Breast epithelium (tissue), 4 donors: ENCODE data around the gene ATXN1. TPM values are rescaled to one million over a fixed set of nuclear protein-coding genes. Genes with fewer than 3 reads are reported as not detected.

Experiments used
- DNase-seq, 2 donors: peaks; one replicate each; pipeline ENCODE4 v3.0.0-alpha.2; 2019; ENCODE audit warnings: low spot score in 2 of 2
- H3K27ac ChIP-seq, 2 donors: fragments of 200-600 bp; sonication (generic) in 1 of 2; one replicate each; pipeline ENCODE4 v1.5.1; 2016 to 2019; ENCODE audit warnings: mild to moderate bottlenecking in 1 of 2
- H3K27me3 ChIP-seq, 2 donors: fragments of 200-600 bp; sonication (generic) in 1 of 2; one replicate each; pipeline versions ENCODE4 v1.5.1 to v1.6.0; 2017 to 2019; ENCODE audit warnings: control low read depth in 1 of 2, mild to moderate bottlenecking in 1 of 2
- H3K36me3 ChIP-seq: fragments of 200-600 bp; one replicate; pipeline ENCODE4 v1.5.1; 2019
- H3K4me1 ChIP-seq, 2 donors: fragments of 200-600 bp; sonication (generic); one replicate each; pipeline ENCODE4 v1.5.1; 2016 to 2019; ENCODE audit warnings: control low read depth in 1 of 2
- H3K4me3 ChIP-seq, 3 donors: fragments of 200-600 bp; sonication (generic); 1 replicate in 2 of 3; 2 replicates in 1 of 3; pipeline ENCODE4 v1.5.1; 2016 to 2019; ENCODE audit warnings: mild to moderate bottlenecking in 3 of 3, moderate library complexity in 2 of 3
- H3K9me3 ChIP-seq, 2 donors: fragments of 200-600 bp; sonication (generic) in 1 of 2; one replicate each; pipeline ENCODE4 v1.5.1; 2016 to 2019; ENCODE audit warnings: control low read depth in 1 of 2
- POLR2A ChIP-seq: fragments of 450-650 bp; IDR thresholded peaks from one replicate; pipeline ENCODE4 v1.6.1; 2016; ENCODE audit warnings: antibody characterized with exemption, mild to moderate bottlenecking, moderate library complexity
- POLR2AphosphoS5 ChIP-seq, 3 donors: sonication (generic); formaldehyde crosslinking; IDR thresholded peaks; one replicate each; pipeline ENCODE4 v1.6.1; 2017; ENCODE audit warnings: antibody characterized with exemption in 3 of 3
- intact Hi-C: fragments of 100-400 bp; cut with DNase I; formaldehyde crosslinking; loops from one replicate; pipeline ENCODE4 v1.15.1; 2023; ENCODE audit warnings: low total_unique reads
- total RNA-seq, 3 donors: library from RNA; depleted of rRNA; stranded (reverse); fragments of >200 nt; gene quantifications; one replicate each; pipeline ENCODE4 v1.1.0, GENCODE V29; 2016
- TF ChIP-seq, protein P1 (sequence below), 3 donors: fragments of 450-650 bp; IDR thresholded peaks; one replicate each; pipeline ENCODE4 v1.5.1; 2016 to 2017; ENCODE audit warnings: antibody characterized with exemption in 3 of 3, mild to moderate bottlenecking in 3 of 3, moderate library complexity in 3 of 3

Gene ATXN1
- total RNA-seq, 3 donors from 2014 or later, result 26.7 to 63.2 (median 37.4) TPM

DNA sequence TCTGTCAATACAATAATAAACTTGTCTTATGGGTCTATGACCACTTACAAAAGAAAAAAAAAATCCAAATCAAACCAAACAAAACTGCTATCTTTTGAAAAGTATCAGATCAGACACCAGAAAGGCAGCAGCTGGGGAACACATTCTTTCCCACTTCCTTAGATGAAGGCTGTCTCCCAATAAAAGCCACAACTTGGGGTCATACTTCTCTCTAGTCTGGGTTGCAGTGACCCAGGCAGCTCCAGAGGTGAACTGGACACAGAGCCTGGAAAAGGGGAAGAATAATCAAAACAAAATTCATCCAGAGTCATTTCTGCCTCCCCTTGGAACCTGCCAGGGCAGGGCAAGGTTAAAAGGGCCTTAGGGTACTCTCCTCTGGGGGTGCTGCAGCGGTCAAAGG, 19.1 kb downstream of the ATXN1 start:
- intact Hi-C loops, result no loop called here
- TF ChIP-seq POLR2A, result no peak
- TF ChIP-seq, protein P1, sequence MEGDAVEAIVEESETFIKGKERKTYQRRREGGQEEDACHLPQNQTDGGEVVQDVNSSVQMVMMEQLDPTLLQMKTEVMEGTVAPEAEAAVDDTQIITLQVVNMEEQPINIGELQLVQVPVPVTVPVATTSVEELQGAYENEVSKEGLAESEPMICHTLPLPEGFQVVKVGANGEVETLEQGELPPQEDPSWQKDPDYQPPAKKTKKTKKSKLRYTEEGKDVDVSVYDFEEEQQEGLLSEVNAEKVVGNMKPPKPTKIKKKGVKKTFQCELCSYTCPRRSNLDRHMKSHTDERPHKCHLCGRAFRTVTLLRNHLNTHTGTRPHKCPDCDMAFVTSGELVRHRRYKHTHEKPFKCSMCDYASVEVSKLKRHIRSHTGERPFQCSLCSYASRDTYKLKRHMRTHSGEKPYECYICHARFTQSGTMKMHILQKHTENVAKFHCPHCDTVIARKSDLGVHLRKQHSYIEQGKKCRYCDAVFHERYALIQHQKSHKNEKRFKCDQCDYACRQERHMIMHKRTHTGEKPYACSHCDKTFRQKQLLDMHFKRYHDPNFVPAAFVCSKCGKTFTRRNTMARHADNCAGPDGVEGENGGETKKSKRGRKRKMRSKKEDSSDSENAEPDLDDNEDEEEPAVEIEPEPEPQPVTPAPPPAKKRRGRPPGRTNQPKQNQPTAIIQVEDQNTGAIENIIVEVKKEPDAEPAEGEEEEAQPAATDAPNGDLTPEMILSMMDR (IDR thresholded peaks at IDR 0.05), result no peak
- TF ChIP-seq POLR2AphosphoS5 (IDR thresholded peaks at IDR 0.05), result no peak
- no peak for DNase-seq
- H3K9me3 ChIP-seq, result no peaks in the 10 kb centered on the region
- H3K27me3 ChIP-seq, result no peaks in the 10 kb centered on the region
- H3K27ac ChIP-seq, result peak overlapping the region in 1 of 2 donors; percentile 19
- no peak overlapping the region for H3K4me3 ChIP-seq
- no peaks in the 10 kb centered on the region for H3K36me3 ChIP-seq
- peaks cover 0 to under 1% of the 10 kb centered on the region in 2 donors for H3K4me1 ChIP-seq

DNA sequence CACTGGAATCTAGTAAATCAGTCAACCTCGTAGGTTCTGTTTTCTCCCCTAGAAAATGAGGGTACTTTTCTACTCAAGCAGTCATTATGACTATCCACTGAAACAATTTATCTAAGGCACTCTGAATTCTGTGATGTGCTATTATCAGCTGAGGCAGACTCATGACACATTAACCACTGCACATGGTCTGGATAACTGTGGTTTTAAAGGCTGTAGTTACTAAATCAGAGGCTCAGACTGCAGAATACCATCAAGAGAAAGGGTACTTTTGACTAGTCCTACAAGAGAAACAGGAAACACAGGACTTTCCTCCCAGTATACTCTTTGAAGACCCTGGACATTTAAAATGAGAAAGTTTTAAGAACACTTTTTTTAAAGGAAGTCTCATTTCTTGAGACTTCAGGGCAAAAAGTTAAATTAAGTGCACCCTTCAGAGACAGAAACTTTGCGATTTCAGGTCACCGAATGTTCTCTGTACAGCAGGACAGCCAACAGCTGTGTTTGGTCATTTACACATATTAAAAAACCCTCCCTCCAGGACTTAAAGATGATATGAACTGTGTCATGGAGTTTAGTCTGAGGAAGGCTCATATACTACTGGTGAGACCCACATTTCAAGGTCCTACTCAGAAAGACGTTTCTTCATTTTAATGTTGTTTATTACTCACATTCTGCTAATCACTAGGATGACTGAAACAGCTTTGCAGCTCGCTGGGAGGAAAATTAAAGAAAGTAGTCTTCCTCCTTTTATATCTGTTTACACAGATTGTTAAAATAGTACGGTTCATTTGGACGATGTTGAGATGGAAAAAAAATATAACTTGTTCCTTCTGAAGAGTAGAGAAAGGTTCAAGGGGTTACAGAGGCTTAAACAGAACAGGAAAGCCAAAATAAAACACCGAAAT, 19.9 kb downstream of the ATXN1 start:
- H3K27ac ChIP-seq, result peak overlapping the region; percentile 19 to 27
- DNase-seq, result no peak
- no peak overlapping the region for H3K4me3 ChIP-seq
- H3K27me3 ChIP-seq, result no peaks in the 10 kb centered on the region
- intact Hi-C loops, result no loop called here
- TF ChIP-seq, protein P1 (IDR thresholded peaks at IDR 0.05), result no peak
- no peak for TF ChIP-seq POLR2A
- no peak for TF ChIP-seq POLR2AphosphoS5 (IDR thresholded peaks at IDR 0.05)
- peaks cover 0 to 7% of the 10 kb centered on the region in 2 donors for H3K4me1 ChIP-seq
- no peaks in the 10 kb centered on the region for H3K36me3 ChIP-seq
- H3K9me3 ChIP-seq, result no peaks in the 10 kb centered on the region

DNA sequence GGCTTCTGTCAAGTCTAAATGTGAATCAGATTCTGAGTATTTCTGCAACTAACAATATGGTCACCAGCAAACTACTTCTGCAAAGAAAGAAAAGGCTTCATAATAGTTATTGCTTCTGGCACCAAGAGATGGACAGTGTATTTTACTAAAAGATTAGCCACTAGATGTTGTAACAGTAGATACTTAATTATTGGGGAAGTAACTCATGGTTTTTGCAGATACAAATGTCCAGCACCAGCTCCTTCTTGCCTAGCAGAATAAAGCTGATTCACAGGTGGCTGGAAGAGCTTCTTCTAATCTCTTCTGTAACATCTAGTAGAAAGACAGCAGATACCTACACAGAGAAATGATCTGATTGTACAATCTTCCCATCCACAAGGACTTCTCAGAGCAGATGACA, 21.2 kb downstream of the ATXN1 start:
- no peaks in the 10 kb centered on the region for H3K36me3 ChIP-seq
- no peak for DNase-seq
- no peaks in the 10 kb centered on the region for H3K27me3 ChIP-seq
- H3K9me3 ChIP-seq, result no peaks in the 10 kb centered on the region
- intact Hi-C loops, result no loop called here
- no peak overlapping the region for H3K4me3 ChIP-seq
- H3K27ac ChIP-seq, result peak overlapping the region; percentile 5 to 40
- no peak for TF ChIP-seq POLR2A
- no peak for TF ChIP-seq POLR2AphosphoS5 (IDR thresholded peaks at IDR 0.05)
- TF ChIP-seq, protein P1 (IDR thresholded peaks at IDR 0.05), result no peak
- H3K4me1 ChIP-seq, result peaks cover 0 to 7% of the 10 kb centered on the region in 2 donors

DNA sequence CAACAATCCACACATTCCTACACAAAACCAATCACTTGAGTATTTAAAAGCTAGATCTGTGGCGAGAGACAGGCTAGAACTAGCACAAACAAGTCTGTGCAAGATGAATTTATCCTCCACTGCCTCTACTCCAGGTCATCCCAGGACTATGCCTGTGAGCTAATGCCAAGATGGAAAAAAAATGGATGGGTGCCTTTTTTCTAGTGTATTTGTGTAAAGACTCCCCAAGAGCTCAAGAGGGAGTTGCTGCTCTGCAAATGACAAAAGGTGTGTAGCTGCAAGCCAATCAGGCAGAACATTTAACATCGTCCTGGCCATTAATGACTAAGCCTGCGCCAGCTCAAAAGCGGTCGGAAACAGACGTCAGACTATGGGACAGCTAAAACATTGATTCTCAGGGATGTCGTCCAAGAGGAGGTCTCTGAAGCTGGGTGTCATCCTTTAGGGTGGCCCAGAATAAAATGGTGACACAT, 21.9 kb downstream of the ATXN1 start:
- intact Hi-C loops, result no loop called here
- Histone ChIP-seq H3K4me3 (no peak overlapping the region), H3K27ac (peak overlapping the region; percentile 5 to 40), H3K36me3 (no peaks in the 10 kb centered on the region), H3K9me3 (no peaks in the 10 kb centered on the region), H3K27me3 (no peaks in the 10 kb centered on the region), H3K4me1 (peaks cover 0 to 7% of the 10 kb centered on the region in 2 donors)
- peak in 1 of 2 donors; percentile 45 for DNase-seq
- no peak for TF ChIP-seq POLR2A
- TF ChIP-seq POLR2AphosphoS5 (IDR thresholded peaks at IDR 0.05), result no peak
- TF ChIP-seq, protein P1 (IDR thresholded peaks at IDR 0.05), result no peak

DNA sequence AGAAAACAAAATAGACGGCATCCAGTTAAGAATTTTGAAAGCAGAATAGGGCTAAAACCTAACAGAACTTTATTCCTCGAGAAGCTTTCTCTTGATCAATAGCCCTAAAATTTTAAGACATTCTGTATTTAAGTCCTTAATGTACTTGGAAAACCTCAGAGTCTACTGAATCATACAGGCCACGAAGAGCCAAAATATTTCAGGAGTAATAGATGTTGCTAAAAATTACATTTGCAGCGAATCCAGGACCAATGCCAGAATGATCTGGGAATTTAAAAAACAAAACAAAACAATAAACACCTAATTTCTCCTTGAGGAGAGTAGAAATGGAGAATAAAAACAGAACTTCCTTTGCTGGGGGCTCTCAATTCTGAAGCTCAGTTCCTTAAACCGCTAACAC, 23.3 kb downstream of the ATXN1 start:
- no peaks in the 10 kb centered on the region for H3K27me3 ChIP-seq
- no peak overlapping the region for H3K4me3 ChIP-seq
- H3K36me3 ChIP-seq, result no peaks in the 10 kb centered on the region
- no peak for TF ChIP-seq POLR2A
- TF ChIP-seq, protein P1 (IDR thresholded peaks at IDR 0.05), result no peak
- no peak for TF ChIP-seq POLR2AphosphoS5 (IDR thresholded peaks at IDR 0.05)
- no peaks in the 10 kb centered on the region for H3K9me3 ChIP-seq
- DNase-seq, result no peak
- peaks cover 0 to 7% of the 10 kb centered on the region in 2 donors for H3K4me1 ChIP-seq
- intact Hi-C loops, result no loop called here
- H3K27ac ChIP-seq, result peak overlapping the region in 1 of 2 donors; percentile 54
